Spleen (tissue), 11 donors: Measurements from ENCODE around the gene VSIG10L. TPM values are rescaled to one million over a fixed set of nuclear protein-coding genes. Genes with fewer than 3 reads are reported as not detected.

ENCODE experiments used
- DNase-seq: peaks from one replicate; pipeline ENCODE4 v3.0.0-alpha.2; 2020
- H3K27ac ChIP-seq, 8 donors: fragments of 200-600 bp; sonication (generic) in 7 of 8; 1 replicate in 4 of 8; 2 replicates in 4 of 8; pipeline versions ENCODE4 v1.5.0 to v1.8.0; 2016 to 2021; ENCODE audit warnings: inconsistent platforms in 4 of 8, mild to moderate bottlenecking in 4 of 8, moderate library complexity in 1 of 8
- H3K27me3 ChIP-seq, 7 donors: fragments of 200-600 bp; sonication (generic) in 6 of 7; replicated peaks in 1 of 7; 1 replicate in 4 of 7; 2 replicates in 3 of 7; pipeline versions ENCODE4 v1.5.0 to v1.8.0; 2016 to 2021; ENCODE audit warnings: inconsistent platforms in 3 of 7, mild to moderate bottlenecking in 1 of 7
- H3K36me3 ChIP-seq, 6 donors: fragments of 200-600 bp; sonication (generic) in 5 of 6; 1 replicate in 4 of 6; 2 replicates in 2 of 6; pipeline versions ENCODE4 v1.5.0 to v1.8.0; 2016 to 2021; ENCODE audit warnings: inconsistent platforms in 2 of 6
- H3K4me1 ChIP-seq, 6 donors: fragments of 200-600 bp; sonication (generic) in 5 of 6; 1 replicate in 3 of 6; 2 replicates in 3 of 6; pipeline versions ENCODE4 v1.5.0 to v1.8.0; 2016 to 2021; ENCODE audit warnings: inconsistent platforms in 3 of 6
- H3K4me3 ChIP-seq, 8 donors: fragments of 200-600 bp; sonication (generic) in 7 of 8; 1 replicate in 4 of 8; 2 replicates in 4 of 8; pipeline versions ENCODE4 v1.5.0 to v1.8.0; 2016 to 2021; ENCODE audit warnings: inconsistent platforms in 4 of 8, mild to moderate bottlenecking in 4 of 8, moderate library complexity in 2 of 8
- H3K9me3 ChIP-seq, 8 donors: fragments of 200-600 bp; sonication (generic) in 7 of 8; 1 replicate in 4 of 8; 2 replicates in 4 of 8; pipeline versions ENCODE4 v1.5.0 to v1.8.0; 2016 to 2021; ENCODE audit warnings: inconsistent platforms in 4 of 8
- CTCF ChIP-seq, 11 experiments: fragments of 200-600 bp in 7 of 11; fragments of 450-650 bp in 4 of 11; sonication (generic) in 4 of 11; IDR thresholded peaks in 8 of 11; conservative IDR thresholded peaks in 3 of 11; 1 replicate in 7 of 11; 2 replicates in 4 of 11; pipeline versions ENCODE4 v1.4.0 to v1.8.0; 2016 to 2021; ENCODE audit warnings: antibody characterized with exemption in 11 of 11, inconsistent platforms in 4 of 11, mild to moderate bottlenecking in 1 of 11
- POLR2A ChIP-seq, 3 donors: fragments of 450-650 bp; IDR thresholded peaks; one replicate each; pipeline ENCODE4 v1.5.1; 2017; ENCODE audit warnings: antibody characterized with exemption in 3 of 3, mild to moderate bottlenecking in 1 of 3
- POLR2AphosphoS5 ChIP-seq, 3 donors: sonication (generic); formaldehyde crosslinking; IDR thresholded peaks; one replicate each; pipeline ENCODE4 v1.5.1; 2017; ENCODE audit warnings: antibody characterized with exemption in 3 of 3
- WGBS, 5 donors: extraction: QIAGEN DNeasy Blood & Tissue Kit in 3 of 5; methylation state at CpG; one replicate each; pipeline versions ENCODE4 v1.1.5 to v1.1.7; 2013 to 2018; 5-methylcytosine and 5-hydroxymethylcytosine counted together
- intact Hi-C: fragments of 100-400 bp; cut with DNase I; formaldehyde crosslinking; loops from one replicate; pipeline ENCODE4 v1.15.0; 2023; ENCODE audit warnings: low total_unique reads
- polyA plus RNA-seq, 3 donors: library from polyadenylated mRNA; stranded (reverse); fragments of 200-250 nt; gene quantifications; one replicate each; pipeline ENCODE4 v1.2.1, GENCODE V29; 2013
- total RNA-seq, 7 donors: library from RNA; depleted of rRNA in 3 of 7; stranded (reverse); fragments of >200 nt in 3 of 7; fragmentation: NEBNext Ultra II Directional in 4 of 7; extraction: Animal tissue kit (Norgen Biotek cat#: 25700) in 4 of 7; gene quantifications; one replicate each; pipeline versions ENCODE4 v1.1.0 to v1.2.1, GENCODE V29; 2016 to 2021
- donor health status: healthy with polysubstance abuse.
- donor health status: DM: no; HTN: no; CAD: no; lungs with moderate emphysema.
- donor health status: DM: no; HTN: no; CAD: no.
- donor health status: Bipolar disorder and iron deficiency.
- donor health status: healthy.
- donor health status: DM: no; HTN: no; CAD: no.
- donor health status: DM: yes; HTN: yes; CAD: no.

The VSIG10L gene
- total and polyA plus RNA-seq, 10 donors: 1.1 to 2.6 (median 1.7) TPM

DNA sequence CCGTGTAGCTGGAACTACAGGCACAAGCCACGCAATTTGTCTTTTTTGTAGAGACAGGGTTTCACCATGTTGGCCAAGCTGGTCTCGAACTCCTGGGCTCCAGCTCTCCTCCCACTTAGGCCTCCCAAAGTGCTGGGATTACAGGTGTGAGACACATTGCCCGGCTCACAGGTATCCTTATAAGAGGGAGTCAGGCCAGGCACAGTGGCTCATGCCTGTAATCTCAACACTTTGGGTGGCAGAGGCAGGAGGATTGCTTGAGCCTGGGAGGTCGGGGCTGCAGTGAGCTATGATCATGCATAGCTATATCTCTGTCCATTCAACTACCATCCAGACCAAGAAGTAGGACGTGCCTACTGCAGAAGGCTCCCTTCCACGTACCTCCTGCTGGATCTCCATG is 40.7 kb downstream of the VSIG10L start:
- TF ChIP-seq POLR2A (IDR thresholded peaks at IDR 0.05): no peak
- no peak for TF ChIP-seq CTCF (IDR thresholded peaks at IDR 0.05 in 8 of 11, conservative IDR thresholded peaks at IDR 0.05 in 3 of 11)
- TF ChIP-seq POLR2AphosphoS5 (IDR thresholded peaks at IDR 0.05): no peak
- Histone ChIP-seq H3K27ac (no peak overlapping the region), H3K4me1 (no peaks in the 10 kb centered on the region), H3K36me3 (no peaks in the 10 kb centered on the region), H3K4me3 (no peak overlapping the region), H3K27me3 (peaks cover 0 to 54% (median 0%) of the 10 kb centered on the region in 7 donors), H3K9me3 (peaks cover 0 to 44% (median 40%) of the 10 kb centered on the region in 8 donors)
- WGBS, 5 donors: 70 to 82% (median 79%) methylated on average over 6 to 7 of the region's 7 CpGs
- intact Hi-C loops: no loop called here
- DNase-seq: no peak

DNA sequence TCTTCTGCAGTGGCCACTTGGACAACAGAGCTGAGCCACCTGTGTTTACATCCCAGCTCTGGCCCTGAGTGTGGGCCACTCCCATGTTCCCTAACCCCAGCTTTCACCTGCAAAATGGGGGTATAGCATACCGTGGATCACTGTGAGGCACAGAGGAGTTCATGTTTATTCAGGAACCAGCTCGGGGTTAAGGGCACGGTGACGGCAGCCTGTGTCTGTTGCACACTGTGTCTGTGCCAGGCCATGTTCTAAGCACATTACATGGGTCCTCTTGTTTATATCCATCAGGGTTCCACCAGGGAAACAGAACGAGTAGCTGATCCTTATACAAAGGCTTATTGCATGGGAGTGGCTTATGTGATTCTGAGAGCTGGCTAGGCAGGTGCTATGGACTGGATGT is 44.5 kb downstream of the VSIG10L start:
- no peaks in the 10 kb centered on the region for H3K36me3 ChIP-seq
- TF ChIP-seq CTCF (IDR thresholded peaks at IDR 0.05 in 8 of 11, conservative IDR thresholded peaks at IDR 0.05 in 3 of 11) (no peak), POLR2A (IDR thresholded peaks at IDR 0.05) (no peak), POLR2AphosphoS5 (IDR thresholded peaks at IDR 0.05) (no peak)

DNA sequence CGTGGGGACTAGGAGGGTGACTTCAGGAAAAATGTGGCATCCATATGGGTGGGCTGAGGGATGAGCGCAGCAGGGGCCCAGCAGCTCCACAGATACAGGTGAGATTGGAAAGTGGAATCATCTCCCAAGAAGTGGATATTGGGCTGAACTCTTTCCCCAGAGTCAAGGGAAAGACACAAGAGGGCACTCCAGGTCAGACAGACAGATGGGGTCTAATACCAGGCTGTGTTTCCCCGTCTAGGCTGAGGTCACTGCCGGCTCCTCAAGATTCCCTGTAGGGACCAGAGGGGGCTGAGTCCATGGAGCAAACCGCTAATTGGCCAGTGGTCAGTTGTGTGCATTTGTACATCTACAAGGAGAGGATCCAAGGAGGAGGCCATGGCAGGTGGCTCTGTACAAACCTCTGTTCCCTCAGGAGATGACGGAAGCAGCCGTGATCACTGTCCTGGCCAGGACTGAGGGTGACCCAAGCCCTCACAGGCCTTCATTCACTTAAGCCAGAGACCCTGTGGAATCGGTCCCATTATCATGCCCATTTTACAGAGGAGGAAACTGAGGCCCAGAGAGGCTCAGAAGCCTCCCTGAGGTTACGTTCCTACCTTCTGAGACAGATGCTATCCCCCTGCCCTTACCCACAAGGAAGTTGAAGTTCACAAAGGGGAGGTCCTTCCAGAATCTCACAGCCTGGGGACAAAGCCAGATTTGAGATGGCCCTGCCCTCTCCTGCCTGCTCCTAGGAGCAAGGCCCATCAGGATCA is 45.4 kb downstream of the VSIG10L start:
- peaks cover 0 to 61% (median 10%) of the 10 kb centered on the region in 7 donors for H3K27me3 ChIP-seq
- H3K27ac ChIP-seq: no peak overlapping the region
- H3K4me1 ChIP-seq: no peaks in the 10 kb centered on the region
- no peak for DNase-seq
- TF ChIP-seq POLR2AphosphoS5 (IDR thresholded peaks at IDR 0.05): no peak
- TF ChIP-seq POLR2A (IDR thresholded peaks at IDR 0.05): no peak
- TF ChIP-seq CTCF (IDR thresholded peaks at IDR 0.05 in 8 of 11, conservative IDR thresholded peaks at IDR 0.05 in 3 of 11): no peak
- no peaks in the 10 kb centered on the region for H3K9me3 ChIP-seq
- no peaks in the 10 kb centered on the region for H3K36me3 ChIP-seq
- 59 to 68% (median 65%) methylated on average over 8 to 9 of the region's 9 CpGs for WGBS, 5 donors
- H3K4me3 ChIP-seq: no peak overlapping the region
- intact Hi-C loops: no loop called here

More for the DNA sequence above, 44.5 kb downstream of the VSIG10L start:
- no peak overlapping the region for H3K27ac ChIP-seq
- intact Hi-C loops: no loop called here
- DNase-seq: no peak
- H3K27me3 ChIP-seq: peaks cover 0 to 65% (median 10%) of the 10 kb centered on the region in 7 donors
- H3K4me3 ChIP-seq: no peak overlapping the region
- no peaks in the 10 kb centered on the region for H3K4me1 ChIP-seq
- 66 to 83% (median 78%) methylated on average over 5 of the region's 5 CpGs for WGBS, 5 donors
- peaks cover 0 to 6% (median 4%) of the 10 kb centered on the region in 8 donors for H3K9me3 ChIP-seq

DNA sequence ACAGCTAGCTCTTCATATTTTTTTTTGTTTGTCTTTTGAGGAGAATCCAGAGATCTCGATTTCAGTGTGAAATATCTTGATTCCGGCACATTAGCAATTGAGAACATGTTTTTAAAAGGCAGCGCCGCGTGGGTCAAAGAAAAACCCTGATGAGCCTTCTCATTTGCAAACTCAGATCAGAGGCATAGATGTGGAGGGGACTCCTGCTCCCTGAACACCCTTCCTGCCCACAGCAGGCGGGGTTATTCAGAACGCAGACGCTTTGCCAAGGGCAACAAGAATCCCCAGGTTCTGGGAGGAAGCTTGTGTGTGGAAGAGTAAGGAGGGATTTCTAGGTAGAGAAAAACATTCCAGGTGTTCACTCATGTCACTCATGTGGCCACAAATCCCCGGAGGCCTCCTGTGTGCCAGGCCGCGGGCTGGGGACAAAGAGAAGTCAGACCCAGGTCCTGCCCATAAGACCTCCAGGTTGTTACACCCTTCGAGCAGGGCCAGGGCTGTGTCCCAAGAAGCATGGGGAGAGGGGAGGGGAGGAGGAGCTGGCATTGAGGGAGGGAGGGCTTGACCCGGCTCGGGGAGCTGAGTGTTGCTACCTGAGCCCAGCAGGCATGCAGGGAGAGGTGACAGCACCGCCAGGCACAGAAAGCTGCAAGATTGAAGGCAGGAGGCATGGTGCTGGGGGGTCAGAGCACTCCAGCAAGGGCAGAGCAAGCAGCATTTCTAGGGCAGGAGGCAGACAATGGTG is 46.4 kb downstream of the VSIG10L start:
- TF ChIP-seq POLR2A (IDR thresholded peaks at IDR 0.05) (no peak), CTCF (IDR thresholded peaks at IDR 0.05 in 8 of 11, conservative IDR thresholded peaks at IDR 0.05 in 3 of 11) (no peak), POLR2AphosphoS5 (IDR thresholded peaks at IDR 0.05) (no peak)

More for the DNA sequence above, 46.4 kb downstream of the VSIG10L start:
- no peak overlapping the region for H3K4me3 ChIP-seq
- peaks cover 0 to 57% (median 10%) of the 10 kb centered on the region in 7 donors for H3K27me3 ChIP-seq
- no peaks in the 10 kb centered on the region for H3K9me3 ChIP-seq
- intact Hi-C loops: no loop called here
- DNase-seq: no peak
- no peak overlapping the region for H3K27ac ChIP-seq
- WGBS, 5 donors: 61 to 72% (median 68%) methylated on average over 15 of the region's 15 CpGs
- H3K36me3 ChIP-seq: no peaks in the 10 kb centered on the region
- H3K4me1 ChIP-seq: no peaks in the 10 kb centered on the region
